Lower lobe of right lung (tissue), 2 donors: Measurements from ENCODE around the gene LAMA3. TPM values are rescaled to one million over a fixed set of nuclear protein-coding genes. Genes with fewer than 3 reads are reported as not detected.

Experiments
- ATAC-seq, 2 donors: fragments of 200-7000 bp; cut with Tn5 transposase; one replicate each; pipeline ENCODE4 v1.9.1; 2020 to 2022; ENCODE audit warnings: mild to moderate bottlenecking in 2 of 2, moderate library complexity in 2 of 2
- DNase-seq: peaks from one replicate; pipeline ENCODE4 v3.0.0-alpha.2; 2020
- H3K27ac ChIP-seq: fragments of 200-600 bp; one replicate; pipeline ENCODE4 v1.8.0; 2022
- H3K27me3 ChIP-seq: fragments of 200-600 bp; one replicate; pipeline ENCODE4 v1.8.0; 2022; ENCODE audit warnings: low read depth
- H3K36me3 ChIP-seq: fragments of 200-600 bp; one replicate; pipeline ENCODE4 v1.8.0; 2022; ENCODE audit warnings: mild to moderate bottlenecking
- H3K4me1 ChIP-seq: fragments of 200-600 bp; one replicate; pipeline ENCODE4 v1.8.0; 2022
- H3K4me3 ChIP-seq: fragments of 200-600 bp; one replicate; pipeline ENCODE4 v1.8.0; 2022; ENCODE audit warnings: mild to moderate bottlenecking
- H3K9me3 ChIP-seq: fragments of 200-600 bp; one replicate; pipeline ENCODE4 v1.8.0; 2022
- CTCF ChIP-seq: fragments of 200-600 bp; IDR thresholded peaks from one replicate; pipeline ENCODE4 v1.8.0; 2022; ENCODE audit warnings: antibody characterized with exemption, mild to moderate bottlenecking
- intact Hi-C: fragments of 100-400 bp; cut with DNase I; formaldehyde crosslinking; loops from one replicate; pipeline ENCODE4 v1.11.0; 2022
- total RNA-seq: library from RNA; stranded (reverse); fragmentation: NEBNext Ultra II Directional; extraction: Animal tissue kit (Norgen Biotek cat#: 25700); gene quantifications from one replicate; pipeline ENCODE4 v1.2.1, GENCODE V29; 2021
- donor health status: DM: no; HTN: yes; CAD: no; lungs with severe emphysema.

LAMA3 gene
- total RNA-seq, 1 donor from 2014 or later, result 89.1 TPM

- DNase-seq (no peak), ATAC-seq (no peak)
- Histone ChIP-seq H3K27me3 (no peaks in the 10 kb centered on the region), H3K4me1 (no peaks in the 10 kb centered on the region), H3K9me3 (no peaks in the 10 kb centered on the region), H3K36me3 (peaks cover 7% of the 10 kb centered on the region), H3K27ac (no peak overlapping the region), H3K4me3 (no peak overlapping the region)
- intact Hi-C loops, result no loop called here
- no peak for TF ChIP-seq CTCF
These were observed 187.7 kb downstream of the LAMA3 start for GRCh38 chr18:23876921-23877320.

- no peaks in the 10 kb centered on the region for H3K27me3 ChIP-seq
- H3K36me3 ChIP-seq, result peaks cover 7% of the 10 kb centered on the region
- TF ChIP-seq CTCF, result no peak
- H3K4me3 ChIP-seq, result no peak overlapping the region
- no peak overlapping the region for H3K27ac ChIP-seq
- intact Hi-C loops, result no loop called here
- H3K4me1 ChIP-seq, result no peaks in the 10 kb centered on the region
- no peaks in the 10 kb centered on the region for H3K9me3 ChIP-seq
- DNase-seq, result no peak
- ATAC-seq, result no peak
These were observed 188.1 kb downstream of the LAMA3 start for GRCh38 chr18:23877371-23877770.

GRCh38 chr18:23878336-23878900 is 189.2 kb downstream of the LAMA3 start:
- no peak for TF ChIP-seq CTCF
- Histone ChIP-seq H3K27ac (no peak overlapping the region), H3K27me3 (no peaks in the 10 kb centered on the region), H3K4me3 (no peak overlapping the region), H3K4me1 (no peaks in the 10 kb centered on the region), H3K9me3 (no peaks in the 10 kb centered on the region), H3K36me3 (peaks cover 7% of the 10 kb centered on the region)
- ATAC-seq (no peak), DNase-seq (no peak)
- intact Hi-C loops, result no loop called here

GRCh38 chr18:23879126-23879525 is 189.9 kb downstream of the LAMA3 start:
- Histone ChIP-seq H3K4me3 (no peak overlapping the region), H3K27me3 (no peaks in the 10 kb centered on the region), H3K36me3 (peaks cover 7% of the 10 kb centered on the region), H3K27ac (no peak overlapping the region), H3K4me1 (no peaks in the 10 kb centered on the region), H3K9me3 (no peaks in the 10 kb centered on the region)
- ATAC-seq, result no peak
- intact Hi-C loops, result no loop called here
- TF ChIP-seq CTCF, result no peak
- no peak for DNase-seq

- no peak for DNase-seq
- H3K27ac ChIP-seq, result no peak overlapping the region
These were observed 190.3 kb downstream of the LAMA3 start for GRCh38 chr18:23879544-23879943.

More at GRCh38 chr18:23879544-23879943, 190.3 kb downstream of the LAMA3 start:
- H3K4me1 ChIP-seq, result peaks cover under 1% of the 10 kb centered on the region
- peaks cover 4% of the 10 kb centered on the region for H3K36me3 ChIP-seq
- no peak for TF ChIP-seq CTCF
- H3K4me3 ChIP-seq, result no peak overlapping the region
- ATAC-seq, result no peak
- H3K9me3 ChIP-seq, result no peaks in the 10 kb centered on the region
- intact Hi-C loops, result no loop called here
- H3K27me3 ChIP-seq, result no peaks in the 10 kb centered on the region
